Kidney epithelial cell (primary cell): ENCODE measurements around the gene GBE1. TPM values are rescaled to one million over a fixed set of nuclear protein-coding genes. Genes with fewer than 3 reads are reported as not detected.

Experiments
- DNase-seq: peaks from one replicate; pipeline ENCODE4 v3.0.0-alpha.2; 2010; ENCODE audit warnings: low read depth
- H3K27me3 ChIP-seq: 2 replicates; pipeline ENCODE4 v1.6.0; 2011; ENCODE audit warnings: low read length; ENCODE audit not compliant: control insufficient read depth, insufficient read depth
- H3K36me3 ChIP-seq: 2 replicates; pipeline ENCODE4 v1.5.1; 2011; ENCODE audit warnings: low read length; ENCODE audit not compliant: control insufficient read depth, insufficient read depth
- H3K4me3 ChIP-seq: 2 replicates; pipeline ENCODE4 v1.5.1; 2011; ENCODE audit warnings: low read depth, mild to moderate bottlenecking, control low read depth, low read length
- CTCF ChIP-seq: IDR thresholded peaks from 2 replicates; pipeline ENCODE4 v1.5.1; 2011; ENCODE audit warnings: mild to moderate bottlenecking, moderate library complexity, low read length, control low read depth, inconsistent platforms; ENCODE audit not compliant: insufficient read depth, poor library complexity, severe bottlenecking
- total RNA-seq: library from RNA; depleted of rRNA; stranded (reverse); fragments of >200 nt; gene quantifications from 2 replicates; pipeline ENCODE4 v1.2.3, GENCODE V29; 2015

Gene GBE1
- total RNA-seq, 1 donor from 2014 or later, result 30.8 TPM

GRCh38 chr3:81674690-81675089 is 86.8 kb downstream of the GBE1 start:
- H3K27me3 ChIP-seq, result no peaks in the 10 kb centered on the region
- TF ChIP-seq CTCF, result no peak
- no peaks in the 10 kb centered on the region for H3K36me3 ChIP-seq
- H3K4me3 ChIP-seq, result no peak overlapping the region
- DNase-seq, result no peak

- Histone ChIP-seq H3K36me3 (no peaks in the 10 kb centered on the region), H3K27me3 (no peaks in the 10 kb centered on the region), H3K4me3 (no peak overlapping the region)
- TF ChIP-seq CTCF, result no peak
- no peak for DNase-seq
These were observed 93.2 kb downstream of the GBE1 start for GRCh38 chr3:81668283-81668682.

GRCh38 chr3:81666502-81667121 is 94.8 kb downstream of the GBE1 start:
- Histone ChIP-seq H3K4me3 (no peak overlapping the region), H3K27me3 (no peaks in the 10 kb centered on the region), H3K36me3 (no peaks in the 10 kb centered on the region)
- no peak for DNase-seq
- TF ChIP-seq CTCF, result peak; percentile 70

GRCh38 chr3:81663114-81663513 is 98.3 kb downstream of the GBE1 start:
- no peaks in the 10 kb centered on the region for H3K36me3 ChIP-seq
- no peak for TF ChIP-seq CTCF
- H3K27me3 ChIP-seq, result no peaks in the 10 kb centered on the region
- no peak overlapping the region for H3K4me3 ChIP-seq
- DNase-seq, result no peak

GRCh38 chr3:81660036-81660435 is 101.4 kb downstream of the GBE1 start:
- no peak for TF ChIP-seq CTCF
- Histone ChIP-seq H3K4me3 (no peak overlapping the region), H3K27me3 (no peaks in the 10 kb centered on the region), H3K36me3 (no peaks in the 10 kb centered on the region)
- no peak for DNase-seq

GRCh38 chr3:81658322-81658997 is 103.0 kb downstream of the GBE1 start:
- no peak overlapping the region for H3K4me3 ChIP-seq
- no peak for TF ChIP-seq CTCF
- no peaks in the 10 kb centered on the region for H3K27me3 ChIP-seq
- no peaks in the 10 kb centered on the region for H3K36me3 ChIP-seq
- no peak for DNase-seq
